PFSK-1 (cell line): ENCODE data around the gene FBXO47.

Experiments
- FOXP2 ChIP-seq: optimal IDR thresholded peaks from 2 replicates; pipeline ENCODE3; 2011; ENCODE audit warnings: borderline replicate concordance, control low read depth, inconsistent platforms; ENCODE audit not compliant: insufficient read depth; ENCODE audit errors: extremely low read length, extremely low read depth
- POLR2AphosphoS5 ChIP-seq: IDR thresholded peaks from 2 replicates; pipeline ENCODE4 v1.6.1; 2012; ENCODE audit warnings: low read depth, mild to moderate bottlenecking, control low read depth, low read length, moderate library complexity
- SIN3A ChIP-seq: IDR thresholded peaks from 2 replicates; pipeline ENCODE4 v1.6.1; 2012; ENCODE audit warnings: mild to moderate bottlenecking, low read length, moderate library complexity, borderline replicate concordance; ENCODE audit not compliant: insufficient read depth
- TAF1 ChIP-seq: IDR thresholded peaks from 2 replicates; pipeline ENCODE4 v1.6.1; 2012; ENCODE audit warnings: low read length, control low read depth, borderline replicate concordance; ENCODE audit not compliant: insufficient read depth
- TF ChIP-seq, protein P1 (sequence below), 2 experiments: IDR thresholded peaks; 2 replicates each; pipeline versions ENCODE4 v1.6.1 to v1.8.0; 2011 to 2012; ENCODE audit warnings: low read depth in 2 of 2, low read length in 2 of 2, control low read depth in 1 of 2, inconsistent platforms in 1 of 2, mild to moderate bottlenecking in 1 of 2, moderate library complexity in 1 of 2; ENCODE audit not compliant: insufficient read depth in 1 of 2

DNA sequence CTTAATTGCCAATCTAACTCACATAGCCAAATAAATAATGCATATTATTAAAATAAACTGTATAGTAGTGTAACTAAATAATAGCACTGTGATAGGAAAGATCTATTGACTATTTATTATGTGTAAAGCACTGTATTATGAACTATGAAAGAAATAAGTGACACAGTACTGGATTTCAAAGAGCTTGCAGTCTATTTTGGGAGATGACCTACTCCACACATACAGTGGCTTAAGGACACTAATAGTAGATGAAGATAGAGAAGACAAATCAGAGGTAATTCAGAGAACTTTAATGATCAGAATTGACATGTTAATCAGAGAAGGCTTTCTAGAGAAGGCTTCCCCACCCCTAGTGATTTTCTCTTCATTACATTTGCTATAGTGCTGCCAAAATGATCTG is 27.2 kb downstream of the FBXO47 start:
- TF ChIP-seq SIN3A (no peak), POLR2AphosphoS5 (no peak), FOXP2 (no peak), TAF1 (no peak)
- TF ChIP-seq, protein P1, sequence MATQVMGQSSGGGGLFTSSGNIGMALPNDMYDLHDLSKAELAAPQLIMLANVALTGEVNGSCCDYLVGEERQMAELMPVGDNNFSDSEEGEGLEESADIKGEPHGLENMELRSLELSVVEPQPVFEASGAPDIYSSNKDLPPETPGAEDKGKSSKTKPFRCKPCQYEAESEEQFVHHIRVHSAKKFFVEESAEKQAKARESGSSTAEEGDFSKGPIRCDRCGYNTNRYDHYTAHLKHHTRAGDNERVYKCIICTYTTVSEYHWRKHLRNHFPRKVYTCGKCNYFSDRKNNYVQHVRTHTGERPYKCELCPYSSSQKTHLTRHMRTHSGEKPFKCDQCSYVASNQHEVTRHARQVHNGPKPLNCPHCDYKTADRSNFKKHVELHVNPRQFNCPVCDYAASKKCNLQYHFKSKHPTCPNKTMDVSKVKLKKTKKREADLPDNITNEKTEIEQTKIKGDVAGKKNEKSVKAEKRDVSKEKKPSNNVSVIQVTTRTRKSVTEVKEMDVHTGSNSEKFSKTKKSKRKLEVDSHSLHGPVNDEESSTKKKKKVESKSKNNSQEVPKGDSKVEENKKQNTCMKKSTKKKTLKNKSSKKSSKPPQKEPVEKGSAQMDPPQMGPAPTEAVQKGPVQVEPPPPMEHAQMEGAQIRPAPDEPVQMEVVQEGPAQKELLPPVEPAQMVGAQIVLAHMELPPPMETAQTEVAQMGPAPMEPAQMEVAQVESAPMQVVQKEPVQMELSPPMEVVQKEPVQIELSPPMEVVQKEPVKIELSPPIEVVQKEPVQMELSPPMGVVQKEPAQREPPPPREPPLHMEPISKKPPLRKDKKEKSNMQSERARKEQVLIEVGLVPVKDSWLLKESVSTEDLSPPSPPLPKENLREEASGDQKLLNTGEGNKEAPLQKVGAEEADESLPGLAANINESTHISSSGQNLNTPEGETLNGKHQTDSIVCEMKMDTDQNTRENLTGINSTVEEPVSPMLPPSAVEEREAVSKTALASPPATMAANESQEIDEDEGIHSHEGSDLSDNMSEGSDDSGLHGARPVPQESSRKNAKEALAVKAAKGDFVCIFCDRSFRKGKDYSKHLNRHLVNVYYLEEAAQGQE (IDR thresholded peaks at IDR 0.05; ENCODE audit: insufficient read depth in 1 of 2, low read depth in 2 of 2, low read length in 2 of 2): no peak
